HG03460 (cell line): Measurements from ENCODE around the gene KIF12.

Source experiments
- ATAC-seq: cut with Tn5 transposase; IDR thresholded peaks from one replicate; pipeline ENCODE4 v1.9.1; 2021; ENCODE audit not compliant: unreplicated experiment

The KIF12 gene

GRCh38 chr9:114107286-114108001, 8.4 kb upstream of the KIF12 start:
- ATAC-seq: no peak

- ATAC-seq: no peak
These were observed 6.1 kb upstream of the KIF12 start for GRCh38 chr9:114105236-114105635.

GRCh38 chr9:114102484-114102883, 3.4 kb upstream of the KIF12 start:
- ATAC-seq: no peak

- ATAC-seq: no peak
These were observed 1.4 kb upstream of the KIF12 start for GRCh38 chr9:114100536-114100935.

GRCh38 chr9:114099669-114100270, 678 bp upstream of the KIF12 start:
- ATAC-seq: no peak

- ATAC-seq: no peak
These were observed 814 bp downstream of the KIF12 start for GRCh38 chr9:114098021-114098935.

- ATAC-seq: no peak
These were observed 1.5 kb downstream of the KIF12 start for GRCh38 chr9:114097613-114098020.

GRCh38 chr9:114096866-114097612, 2.1 kb downstream of the KIF12 start:
- no peak for ATAC-seq

GRCh38 chr9:114096041-114096511, 3.0 kb downstream of the KIF12 start:
- ATAC-seq: no peak

- ATAC-seq: no peak
These were observed 4.1 kb downstream of the KIF12 start for GRCh38 chr9:114094971-114095370.

- no peak for ATAC-seq
These were observed 5.2 kb downstream of the KIF12 start for GRCh38 chr9:114093761-114094505.

GRCh38 chr9:114093031-114093471, 6.0 kb downstream of the KIF12 start:
- ATAC-seq: no peak

- no peak for ATAC-seq
These were observed 6.8 kb downstream of the KIF12 start for GRCh38 chr9:114092336-114092735.

GRCh38 chr9:114091711-114092110, 7.4 kb downstream of the KIF12 start:
- no peak for ATAC-seq

GRCh38 chr9:114090798-114091197, 8.3 kb downstream of the KIF12 start:
- no peak for ATAC-seq

- no peak for ATAC-seq
These were observed 9.8 kb downstream of the KIF12 start for GRCh38 chr9:114089206-114089840.

GRCh38 chr9:114088571-114089170, 10.4 kb downstream of the KIF12 start:
- no peak for ATAC-seq

- no peak for ATAC-seq
These were observed 11.4 kb downstream of the KIF12 start for GRCh38 chr9:114087721-114088120.

GRCh38 chr9:114086607-114087006, 12.5 kb downstream of the KIF12 start:
- ATAC-seq: no peak
